SK-N-SH (cell line): ENCODE results near the gene MVB12B. TPM values are rescaled to one million over a fixed set of nuclear protein-coding genes. Genes with fewer than 3 reads are reported as not detected.
A peak's percentile ranks its signal among the peaks of the same experiment; 100 is the strongest.

Source experiments
- CTCF ChIA-PET: fragments of 300-600, 350-600 bp; formaldehyde crosslinking; extraction: SDS; loops from one replicate; lab custom pipeline; 2021; lab: Yijun Ruan, JAX
- POLR2A ChIA-PET: fragments of 350-600 bp; sonication (Branson Sonifier 250); formaldehyde crosslinking; extraction: SDS; loops from one replicate; lab custom pipeline; 2020; ENCODE audit warnings: antibody characterized with exemption, inconsistent platforms; lab: Yijun Ruan, JAX
- DNase-seq: peaks from one replicate; pipeline ENCODE4 v3.0.0; 2012
- H2AFZ ChIP-seq: fragments of 200-600 bp; sonication (generic); 2 replicates; pipeline ENCODE4 v1.8.1; 2016; ENCODE audit warnings: antibody characterized with exemption, mild to moderate bottlenecking, low read depth
- H3F3A ChIP-seq: fragments of 200-600 bp; sonication (generic); replicated peaks from 2 replicates; pipeline ENCODE3; 2016; ENCODE audit warnings: antibody characterized with exemption, mild to moderate bottlenecking; ENCODE audit not compliant: insufficient read depth
- H3K27ac ChIP-seq, 2 experiments: fragments of 200-500 bp in 1 of 2; fragments of 200-600 bp in 1 of 2; sonication (Bioruptor generic) in 1 of 2; sonication (generic), shearing (Covaris generic) in 1 of 2; 2 replicates each; pipeline versions ENCODE4 v1.5.1 to v1.6.1; 2014 to 2016; ENCODE audit warnings: low read depth in 2 of 2, inconsistent platforms in 1 of 2, low read length in 1 of 2, mild to moderate bottlenecking in 1 of 2, mixed read lengths in 1 of 2
- H3K27me3 ChIP-seq: fragments of 200-600 bp; sonication (generic), shearing (Covaris generic); 2 replicates; pipeline ENCODE4 v1.6.1; 2016; ENCODE audit warnings: mixed run types; ENCODE audit not compliant: insufficient read depth
- H3K36me3 ChIP-seq, 2 experiments: fragments of 200-500 bp in 1 of 2; fragments of 200-600 bp in 1 of 2; sonication (Bioruptor generic) in 1 of 2; sonication (generic) in 1 of 2; replicated peaks in 1 of 2; 2 replicates each; pipeline versions ENCODE3 to v1.5.1; 2014 to 2016; ENCODE audit warnings: low read length in 1 of 2, mild to moderate bottlenecking in 1 of 2; ENCODE audit not compliant: insufficient read depth in 2 of 2, control insufficient read depth in 1 of 2
- H3K4me1 ChIP-seq, 2 experiments: fragments of 200-500 bp in 1 of 2; fragments of 200-600 bp in 1 of 2; sonication (Bioruptor generic) in 1 of 2; sonication (generic), shearing (Covaris generic) in 1 of 2; 2 replicates each; pipeline versions ENCODE4 v1.5.1 to v1.6.1; 2014 to 2016; ENCODE audit warnings: low read depth in 1 of 2, low read length in 1 of 2, mixed run types in 1 of 2; ENCODE audit not compliant: insufficient read depth in 2 of 2, control insufficient read depth in 1 of 2
- H3K4me2 ChIP-seq: fragments of 200-600 bp; sonication (generic), shearing (Covaris generic); 2 replicates; pipeline ENCODE4 v1.6.1; 2017; ENCODE audit warnings: mixed run types
- H3K4me3 ChIP-seq, 2 experiments: fragments of 200-500 bp in 1 of 2; fragments of 200-600 bp in 1 of 2; sonication (Bioruptor generic) in 1 of 2; sonication (generic), shearing (Covaris generic) in 1 of 2; 2 replicates each; pipeline versions ENCODE4 v1.5.1 to v1.8.1; 2014 to 2016; ENCODE audit warnings: low read depth in 2 of 2, inconsistent platforms in 1 of 2, low read length in 1 of 2, mild to moderate bottlenecking in 1 of 2, mixed read lengths in 1 of 2, moderate library complexity in 1 of 2
- H3K79me2 ChIP-seq: fragments of 200-600 bp; sonication (generic); 2 replicates; pipeline ENCODE4 v1.8.1; 2017; ENCODE audit warnings: mild to moderate bottlenecking; ENCODE audit not compliant: insufficient read depth
- H3K9ac ChIP-seq: fragments of 200-600 bp; sonication (generic); 2 replicates; pipeline ENCODE4 v1.6.1; 2017; ENCODE audit warnings: mixed run types
- H3K9me2 ChIP-seq: fragments of 200-600 bp; sonication (generic); 2 replicates; pipeline ENCODE4 v1.6.1; 2017; ENCODE audit warnings: mixed run types
- H3K9me3 ChIP-seq: fragments of 200-600 bp; sonication (generic); 2 replicates; pipeline ENCODE4 v1.6.1; 2017; ENCODE audit warnings: mixed run types, mild to moderate bottlenecking, moderate library complexity
- H4K20me1 ChIP-seq: fragments of 200-600 bp; sonication (generic); 2 replicates; pipeline ENCODE4 v1.6.1; 2017; ENCODE audit warnings: mild to moderate bottlenecking, mixed run types; ENCODE audit not compliant: insufficient read depth
- CTCF ChIP-seq: fragments of 200-600 bp; sonication (generic); IDR thresholded peaks from 2 replicates; pipeline ENCODE4 v1.6.1; 2017; ENCODE audit warnings: antibody characterized with exemption, mild to moderate bottlenecking, moderate library complexity
- EZH2phosphoT487 ChIP-seq: fragments of 200-600 bp; sonication (generic); IDR thresholded peaks from 2 replicates; pipeline ENCODE4 v1.6.1; 2017; ENCODE audit warnings: low read depth, mixed run types, mild to moderate bottlenecking, antibody characterized with exemption, moderate library complexity, borderline replicate concordance
- FOSL2 ChIP-seq: IDR thresholded peaks from 2 replicates; pipeline ENCODE4 v1.4.0; 2012; ENCODE audit warnings: low read depth, mild to moderate bottlenecking, moderate library complexity, borderline replicate concordance
- FOXJ3 ChIP-seq: sonication (generic); formaldehyde crosslinking; IDR thresholded peaks from 2 replicates; pipeline ENCODE4 v1.5.1; 2020; ENCODE audit warnings: mild to moderate bottlenecking, missing genetic modification reagents
- MEF2A ChIP-seq: IDR thresholded peaks from 2 replicates; pipeline ENCODE4 v1.4.0; 2012; ENCODE audit warnings: low read depth, borderline replicate concordance
- MXI1 ChIP-seq: IDR thresholded peaks from 2 replicates; pipeline ENCODE4 v1.6.1; 2012; ENCODE audit warnings: mild to moderate bottlenecking, low read depth, low read length, improper control_type of control experiment
- NRF1 ChIP-seq: IDR thresholded peaks from 2 replicates; pipeline ENCODE4 v1.6.1; 2012; ENCODE audit warnings: low read depth, mild to moderate bottlenecking, low read length
- PBX3 ChIP-seq: IDR thresholded peaks from 2 replicates; pipeline ENCODE4; 2012
- POLR2AphosphoS5 ChIP-seq: IDR thresholded peaks from 2 replicates; pipeline ENCODE4 v1.6.1; 2012; ENCODE audit warnings: low read depth, low read length
- RAD21 ChIP-seq: IDR thresholded peaks from 2 replicates; pipeline ENCODE4 v1.6.1; 2012; ENCODE audit warnings: mild to moderate bottlenecking, low read length
- RCOR1 ChIP-seq: fragments of 150-350 bp; IDR thresholded peaks from 2 replicates; pipeline ENCODE4 v1.6.1; 2017; ENCODE audit warnings: antibody characterized with exemption, low read length
- RFX5 ChIP-seq: IDR thresholded peaks from 2 replicates; pipeline ENCODE4 v1.6.1; 2012; ENCODE audit warnings: mild to moderate bottlenecking, improper control_type of control experiment, low read length
- RXRA ChIP-seq: IDR thresholded peaks from 2 replicates; pipeline ENCODE4 v1.4.0; 2012; ENCODE audit warnings: low read depth, mild to moderate bottlenecking, borderline replicate concordance
- SIN3A ChIP-seq: IDR thresholded peaks from 2 replicates; pipeline ENCODE4 v1.6.1; 2012; ENCODE audit warnings: low read depth, mild to moderate bottlenecking, low read length, moderate library complexity, borderline replicate concordance
- SMC3 ChIP-seq: IDR thresholded peaks from 2 replicates; pipeline ENCODE4 v1.6.1; 2012; ENCODE audit warnings: low read depth, low read length, improper control_type of control experiment
- TAF1 ChIP-seq: IDR thresholded peaks from 2 replicates; pipeline ENCODE4 v1.6.1; 2012; ENCODE audit warnings: low read depth, mild to moderate bottlenecking, low read length, moderate library complexity, borderline replicate concordance
- WGBS: methylation state at CpG from one replicate; pipeline ENCODE4 v1.1.6; 2017; ENCODE audit warnings: low lambda C conversion rate; 5-methylcytosine and 5-hydroxymethylcytosine counted together
- polyA plus RNA-seq, 3 experiments: library from polyadenylated mRNA; depleted of rRNA; stranded (reverse); fragments of >200 nt; gene quantifications; 2 replicates each; pipeline ENCODE4 v1.2.3, GENCODE V29; 2012
- TF ChIP-seq, protein P1 (sequence below): IDR thresholded peaks from 2 replicates; pipeline ENCODE4 v1.4.0; 2012; ENCODE audit warnings: low read depth
- TF ChIP-seq, protein P2 (sequence below): IDR thresholded peaks from 2 replicates; pipeline ENCODE4 v1.4.0; 2012; ENCODE audit warnings: low read depth, borderline replicate concordance

MVB12B gene
- polyA plus RNA-seq, 1 of the 3 experiments (the other 2 are of a cell fraction) = 5.1 TPM

DNA sequence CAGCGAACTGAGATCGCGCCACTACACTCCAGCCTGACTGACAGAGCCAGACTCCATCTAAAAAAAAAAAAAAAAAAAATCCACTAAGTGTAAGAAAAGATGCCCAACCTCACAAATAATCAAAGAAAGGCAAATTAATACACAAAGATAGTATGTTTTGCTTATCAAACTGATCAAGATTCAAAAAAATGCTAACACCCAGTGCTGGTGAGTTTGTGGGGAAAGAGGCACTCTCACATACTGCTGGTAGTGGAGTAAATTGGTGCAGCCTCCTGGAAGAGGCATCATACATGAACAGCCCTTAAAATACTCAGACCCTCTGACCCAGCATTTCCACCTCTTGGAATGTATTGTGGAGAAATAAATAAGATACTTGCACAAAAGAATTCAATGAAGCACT is 216.9 kb downstream of the MVB12B start:
- H3K4me2 ChIP-seq = no peak overlapping the region
- no peak overlapping the region for H2AFZ ChIP-seq
- H3K27me3 ChIP-seq = no peaks in the 10 kb centered on the region; the same call in none of the 2 replicates
- 100% methylated on average over 3 of the region's 3 CpGs for WGBS
- peaks cover 0 to 15% of the 10 kb centered on the region in 2 experiments; a peak in 1 of 4 replicates for H3K4me1 ChIP-seq
- no peak for DNase-seq
- TF ChIP-seq, protein P1, sequence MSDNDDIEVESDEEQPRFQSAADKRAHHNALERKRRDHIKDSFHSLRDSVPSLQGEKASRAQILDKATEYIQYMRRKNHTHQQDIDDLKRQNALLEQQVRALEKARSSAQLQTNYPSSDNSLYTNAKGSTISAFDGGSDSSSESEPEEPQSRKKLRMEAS = no peak
- TF ChIP-seq SMC3 = no peak
- peak; percentile 40; the same call in 1 of the 2 replicates for TF ChIP-seq RCOR1
- no peak for TF ChIP-seq POLR2AphosphoS5
- TF ChIP-seq, protein P2, sequence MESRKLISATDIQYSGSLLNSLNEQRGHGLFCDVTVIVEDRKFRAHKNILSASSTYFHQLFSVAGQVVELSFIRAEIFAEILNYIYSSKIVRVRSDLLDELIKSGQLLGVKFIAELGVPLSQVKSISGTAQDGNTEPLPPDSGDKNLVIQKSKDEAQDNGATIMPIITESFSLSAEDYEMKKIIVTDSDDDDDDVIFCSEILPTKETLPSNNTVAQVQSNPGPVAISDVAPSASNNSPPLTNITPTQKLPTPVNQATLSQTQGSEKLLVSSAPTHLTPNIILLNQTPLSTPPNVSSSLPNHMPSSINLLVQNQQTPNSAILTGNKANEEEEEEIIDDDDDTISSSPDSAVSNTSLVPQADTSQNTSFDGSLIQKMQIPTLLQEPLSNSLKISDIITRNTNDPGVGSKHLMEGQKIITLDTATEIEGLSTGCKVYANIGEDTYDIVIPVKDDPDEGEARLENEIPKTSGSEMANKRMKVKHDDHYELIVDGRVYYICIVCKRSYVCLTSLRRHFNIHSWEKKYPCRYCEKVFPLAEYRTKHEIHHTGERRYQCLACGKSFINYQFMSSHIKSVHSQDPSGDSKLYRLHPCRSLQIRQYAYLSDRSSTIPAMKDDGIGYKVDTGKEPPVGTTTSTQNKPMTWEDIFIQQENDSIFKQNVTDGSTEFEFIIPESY = no peak
- no peaks in the 10 kb centered on the region for H3K9me2 ChIP-seq
- no peaks in the 10 kb centered on the region for H3K36me3 ChIP-seq
- CTCF ChIA-PET = interaction anchor here (2.2 to 15.5 kb wide), 2 partner anchors 14 to 27 kb away, joined by 8 to 473 read pairs; no protein-coding TSS in a partner anchor
- no peak overlapping the region for H3K27ac ChIP-seq
- no peaks in the 10 kb centered on the region for H4K20me1 ChIP-seq
- H3K79me2 ChIP-seq = no peaks in the 10 kb centered on the region
- no peak overlapping the region for H3K9ac ChIP-seq
- H3F3A ChIP-seq = no peaks in the 10 kb centered on the region
- no peaks in the 10 kb centered on the region for H3K9me3 ChIP-seq
- H3K4me3 ChIP-seq = no peak overlapping the region
- POLR2A ChIA-PET = no interaction called here

- 71% methylated on average over 7 of the region's 7 CpGs for WGBS
- no peak overlapping the region for H2AFZ ChIP-seq
- H3K9me3 ChIP-seq = no peaks in the 10 kb centered on the region
- no peaks in the 10 kb centered on the region for H4K20me1 ChIP-seq
- no peaks in the 10 kb centered on the region; the same call in none of the 2 replicates for H3K27me3 ChIP-seq
- TF ChIP-seq RCOR1 = no peak
- TF ChIP-seq FOXJ3 (CRISPR knock-in tag) = no peak
- no peak for TF ChIP-seq EZH2phosphoT487
- TF ChIP-seq MEF2A = no peak
- no peak for TF ChIP-seq SMC3
- no peak for TF ChIP-seq CTCF
- no peak for TF ChIP-seq RFX5
- TF ChIP-seq, protein P2 = no peak
- no peak for TF ChIP-seq PBX3
- no peak for TF ChIP-seq TAF1
- no peak for TF ChIP-seq RAD21
- no peak for TF ChIP-seq FOSL2
- TF ChIP-seq NRF1 = no peak
- no peak for TF ChIP-seq RXRA
- TF ChIP-seq, protein P1 = no peak
- no peak for TF ChIP-seq POLR2AphosphoS5
- no peak for TF ChIP-seq MXI1
- TF ChIP-seq SIN3A = no peak
- H3K27ac ChIP-seq = no peak overlapping the region
- H3K9ac ChIP-seq = no peak overlapping the region
- H3K4me1 ChIP-seq = peaks cover 0 to 30% of the 10 kb centered on the region in 2 experiments; a peak in 1 of 4 replicates
- H3F3A ChIP-seq = no peaks in the 10 kb centered on the region
- H3K9me2 ChIP-seq = no peaks in the 10 kb centered on the region
- no peaks in the 10 kb centered on the region for H3K36me3 ChIP-seq
- ChIA-PET POLR2A (interaction anchor here (1.3 kb wide), 1 partner anchor 10 kb away, joined by 4 read pairs; no protein-coding TSS in a partner anchor), CTCF (interaction anchor here (0.6 to 15.5 kb wide), 5 partner anchors 8 to 29 kb away, joined by 3 to 473 read pairs (median 6); no protein-coding TSS in a partner anchor)
- H3K4me2 ChIP-seq = no peak overlapping the region
- no peaks in the 10 kb centered on the region for H3K79me2 ChIP-seq
- DNase-seq = no peak
- no peak overlapping the region for H3K4me3 ChIP-seq
Observed at GRCh38 chr9:126545106-126545505, 218.5 kb downstream of the MVB12B start.
